NCI-H2196 treated with DMSO at 0.1 percent for 48 hours (cell line): ENCODE measurements around the gene ADD1.

ENCODE experiments used
- DNase-seq: peaks from one replicate; lab custom pipeline; 2025; ENCODE audit not compliant: unreplicated experiment; lab: John Stamatoyannopoulos, UW

Gene ADD1, protein sequence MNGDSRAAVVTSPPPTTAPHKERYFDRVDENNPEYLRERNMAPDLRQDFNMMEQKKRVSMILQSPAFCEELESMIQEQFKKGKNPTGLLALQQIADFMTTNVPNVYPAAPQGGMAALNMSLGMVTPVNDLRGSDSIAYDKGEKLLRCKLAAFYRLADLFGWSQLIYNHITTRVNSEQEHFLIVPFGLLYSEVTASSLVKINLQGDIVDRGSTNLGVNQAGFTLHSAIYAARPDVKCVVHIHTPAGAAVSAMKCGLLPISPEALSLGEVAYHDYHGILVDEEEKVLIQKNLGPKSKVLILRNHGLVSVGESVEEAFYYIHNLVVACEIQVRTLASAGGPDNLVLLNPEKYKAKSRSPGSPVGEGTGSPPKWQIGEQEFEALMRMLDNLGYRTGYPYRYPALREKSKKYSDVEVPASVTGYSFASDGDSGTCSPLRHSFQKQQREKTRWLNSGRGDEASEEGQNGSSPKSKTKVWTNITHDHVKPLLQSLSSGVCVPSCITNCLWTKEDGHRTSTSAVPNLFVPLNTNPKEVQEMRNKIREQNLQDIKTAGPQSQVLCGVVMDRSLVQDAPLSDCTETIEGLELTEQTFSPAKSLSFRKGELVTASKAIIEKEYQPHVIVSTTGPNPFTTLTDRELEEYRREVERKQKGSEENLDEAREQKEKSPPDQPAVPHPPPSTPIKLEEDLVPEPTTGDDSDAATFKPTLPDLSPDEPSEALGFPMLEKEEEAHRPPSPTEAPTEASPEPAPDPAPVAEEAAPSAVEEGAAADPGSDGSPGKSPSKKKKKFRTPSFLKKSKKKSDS

DNA sequence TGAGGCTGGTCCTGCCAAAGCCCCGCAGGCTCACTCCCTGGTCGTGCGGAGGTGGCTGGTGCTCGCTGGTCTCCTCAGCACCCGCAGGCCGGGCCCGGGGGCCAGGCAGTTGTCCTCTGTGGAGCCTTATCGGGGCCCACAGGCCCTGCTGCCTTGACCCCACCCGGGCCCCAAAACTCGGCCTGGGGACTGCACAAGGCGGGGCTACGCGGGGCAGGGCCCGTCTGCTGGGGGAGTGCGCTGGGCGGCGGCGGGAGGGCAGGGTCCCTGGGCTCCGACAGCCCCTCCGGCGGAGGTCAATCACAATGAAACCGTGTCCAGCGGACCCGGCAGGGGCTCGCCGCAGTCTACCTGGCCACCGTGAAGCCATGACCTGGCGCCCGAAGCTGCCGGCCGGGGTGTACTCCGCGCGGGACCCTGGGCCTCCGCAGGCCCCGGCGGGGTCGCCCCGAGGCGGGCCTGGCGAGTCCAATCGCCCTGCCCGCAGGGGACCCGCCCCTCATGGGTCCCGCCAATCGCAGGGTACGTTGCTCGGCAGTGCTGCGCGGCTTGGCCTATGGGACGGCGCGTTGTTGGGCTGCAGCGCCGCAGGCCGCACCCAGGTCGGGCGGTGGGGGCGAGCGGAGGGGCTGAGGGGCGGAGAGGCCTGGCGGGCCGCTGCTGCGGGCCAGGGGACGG is at the start of gene ADD1:
Gene ADD1, plus strand, starts transcription at position 582 of the 678 bp plus-strand sequence. CDS start 32,072 bp downstream, outside the sequence.
- DNase-seq: peak; percentile 71

- no peak for DNase-seq
Measured at GRCh38 chr4:2794486-2795299, 49.0 kb upstream of the ADD1 start.

- no peak for DNase-seq
Measured at GRCh38 chr4:2795300-2795892, 48.2 kb upstream of the ADD1 start.

DNA sequence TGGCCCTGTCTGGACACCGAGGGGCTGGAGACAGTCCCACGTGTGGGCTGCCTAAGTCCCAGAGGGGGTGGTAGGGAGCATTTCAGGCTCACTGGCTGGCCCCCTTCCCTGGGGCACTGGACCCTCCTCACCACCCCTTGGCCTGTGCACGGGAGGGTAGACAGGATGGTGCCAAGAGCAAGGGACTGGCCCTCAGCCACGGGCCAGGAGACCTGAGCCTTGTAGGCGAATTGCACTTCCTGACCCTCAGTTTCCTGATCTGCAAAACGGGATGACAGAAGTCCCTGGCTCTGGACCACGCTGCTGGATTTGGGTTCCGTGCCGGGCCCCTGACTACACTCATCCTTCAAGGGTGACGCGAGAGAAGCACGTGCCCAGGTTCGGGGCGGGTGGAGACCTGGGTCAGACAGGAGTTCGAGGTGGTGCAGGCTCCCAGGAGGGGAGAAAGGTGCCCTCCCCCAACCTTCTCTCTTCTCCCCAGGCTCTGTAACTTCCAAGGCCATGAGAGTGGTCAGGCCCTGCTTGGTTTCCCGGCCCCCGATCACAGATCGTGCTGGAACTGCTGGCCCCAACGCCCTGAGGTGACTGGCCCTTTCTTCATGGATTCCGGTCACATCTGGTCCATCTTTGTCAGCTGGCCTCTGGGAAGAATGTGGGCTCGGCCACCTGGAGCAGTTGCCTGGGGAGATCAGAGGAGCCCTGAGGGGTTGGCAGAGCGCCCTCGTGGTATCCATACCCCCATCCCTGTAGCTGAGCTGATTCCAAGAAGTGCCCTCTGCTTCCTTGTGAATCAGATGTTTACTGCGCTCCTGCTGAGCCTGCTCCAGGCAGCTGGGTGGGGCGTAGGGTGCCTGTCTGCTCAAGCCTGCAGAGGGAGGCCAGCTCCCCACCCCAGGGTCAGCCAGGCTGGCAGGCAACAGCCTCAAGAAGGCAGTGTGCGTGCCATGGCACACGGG is 47.5 kb upstream of the ADD1 start:
- DNase-seq: peak; percentile 58

GRCh38 chr4:2796849-2797544 is 46.6 kb upstream of the ADD1 start:
- no peak for DNase-seq

- DNase-seq: no peak
Measured at GRCh38 chr4:2797545-2798305, 45.9 kb upstream of the ADD1 start.

DNA sequence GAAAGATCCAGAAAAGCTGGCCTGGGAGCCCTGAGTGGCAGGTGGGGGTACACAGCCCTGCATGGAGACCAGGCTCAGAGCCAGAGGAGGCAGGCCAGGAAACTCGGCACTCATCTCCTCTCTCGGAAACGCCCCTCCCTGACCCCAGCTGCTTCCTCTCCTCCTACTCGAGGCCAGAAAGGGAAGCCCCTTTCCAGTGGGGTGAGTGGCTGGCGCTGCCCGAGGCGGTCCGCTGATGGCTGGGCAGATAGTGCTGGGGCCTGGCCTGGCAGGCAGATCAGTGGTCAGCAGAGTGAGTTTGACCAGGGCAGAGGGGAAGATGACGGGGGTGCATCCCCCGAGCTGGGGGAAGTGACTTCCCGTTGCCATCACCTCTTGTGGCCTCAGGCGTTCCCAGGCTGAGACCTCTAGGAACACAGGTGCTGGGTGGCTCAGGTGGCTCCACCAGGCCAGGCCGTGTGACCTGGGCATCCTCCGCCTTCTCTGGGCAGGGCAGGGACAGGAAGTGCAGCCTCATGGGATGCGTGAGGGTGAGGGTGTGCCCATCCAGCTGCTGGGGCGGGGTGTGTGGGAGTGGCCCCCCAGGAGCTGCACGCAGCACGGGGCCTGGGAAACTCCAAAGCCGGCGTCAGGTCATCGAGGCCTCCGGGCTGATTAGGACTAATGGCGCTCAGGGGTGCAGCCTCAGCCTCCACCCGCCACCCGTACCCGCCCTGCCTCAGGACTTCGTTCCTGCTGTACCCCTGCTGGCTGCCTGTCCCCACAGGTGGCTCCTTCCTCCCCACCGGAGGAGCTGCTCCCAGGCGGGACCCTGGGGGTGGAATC is 45.0 kb upstream of the ADD1 start:
- no peak for DNase-seq

DNA sequence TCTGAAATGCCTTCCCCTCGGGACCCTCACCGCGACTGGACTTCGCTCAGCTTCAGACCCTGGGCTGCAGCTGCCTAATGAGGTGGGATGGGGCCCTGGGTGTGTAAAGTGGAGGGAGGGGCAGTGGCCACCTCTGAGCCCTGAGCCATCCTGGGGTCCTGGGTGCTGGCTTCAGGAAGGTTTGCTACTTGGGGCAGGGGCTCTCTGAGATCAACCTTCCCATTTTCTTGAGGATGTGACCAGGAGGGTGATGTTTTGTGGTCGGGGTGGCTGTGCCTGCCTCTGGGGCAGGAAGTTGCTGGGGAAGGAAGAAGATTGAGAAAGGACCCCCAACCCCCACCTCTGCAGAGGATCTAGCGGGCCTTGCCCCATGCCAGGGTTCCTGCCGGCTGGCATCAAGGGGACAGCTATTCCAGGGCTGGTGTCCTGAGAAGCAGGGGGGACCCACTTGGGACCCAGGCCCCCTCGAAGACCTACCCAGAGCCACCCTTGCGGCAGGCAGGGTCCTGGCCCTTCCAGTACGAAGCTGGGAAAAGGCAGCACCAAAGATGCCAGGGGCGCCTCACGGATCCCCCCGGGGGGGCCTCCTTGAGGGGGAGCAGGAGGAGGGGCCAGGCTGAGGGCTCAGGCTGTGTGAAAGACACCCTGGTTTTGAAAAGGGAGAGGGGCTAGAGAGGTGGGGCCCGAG is 44.3 kb upstream of the ADD1 start:
- DNase-seq: no peak

- no peak for DNase-seq
Measured at GRCh38 chr4:2799971-2800690, 43.5 kb upstream of the ADD1 start.

DNA sequence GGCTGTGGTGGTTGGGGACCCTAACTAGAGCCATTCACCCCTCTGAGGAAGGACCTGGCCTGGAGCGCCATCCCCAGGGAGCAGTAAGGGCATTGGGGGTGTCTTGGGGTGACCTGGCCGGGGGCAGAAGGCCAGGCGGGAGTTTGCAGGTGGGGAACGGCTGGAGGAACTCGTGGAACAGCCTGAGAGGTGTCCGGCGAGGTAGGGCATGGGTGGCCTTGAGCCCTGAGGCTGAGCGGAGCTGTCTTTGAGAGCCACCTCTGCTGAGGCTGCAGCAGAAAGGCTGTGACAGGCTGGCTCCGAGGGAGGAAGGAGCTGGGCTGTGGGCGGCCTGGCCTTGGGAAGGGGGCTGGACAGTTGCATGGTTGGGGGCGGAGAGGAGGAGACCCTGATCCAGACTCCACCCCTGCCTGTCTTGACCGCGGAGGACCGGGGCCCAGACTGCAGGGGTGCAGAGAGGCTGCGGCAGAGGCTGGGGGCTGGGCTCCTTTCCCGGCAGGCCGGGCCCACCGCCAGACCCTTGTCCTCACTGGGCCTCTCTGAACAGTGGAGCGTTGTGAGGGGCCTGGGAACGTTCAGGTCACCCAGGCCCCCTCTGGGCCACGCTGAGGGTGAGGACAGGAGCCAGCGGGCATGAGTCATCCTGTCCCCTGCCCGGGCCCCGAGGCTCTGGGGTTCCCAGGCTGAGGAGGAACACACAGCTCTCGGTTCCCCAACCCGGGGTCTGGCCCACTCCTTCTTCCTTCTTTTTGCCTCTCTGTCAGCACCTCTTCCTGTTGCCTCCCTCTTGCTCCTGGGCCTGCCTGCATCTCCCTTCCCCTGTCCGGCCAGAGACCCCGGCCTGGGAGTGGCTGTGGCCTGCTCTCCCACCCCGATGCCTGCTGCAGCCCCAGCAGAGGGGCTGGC is 42.7 kb upstream of the ADD1 start:
- DNase-seq: no peak

DNA sequence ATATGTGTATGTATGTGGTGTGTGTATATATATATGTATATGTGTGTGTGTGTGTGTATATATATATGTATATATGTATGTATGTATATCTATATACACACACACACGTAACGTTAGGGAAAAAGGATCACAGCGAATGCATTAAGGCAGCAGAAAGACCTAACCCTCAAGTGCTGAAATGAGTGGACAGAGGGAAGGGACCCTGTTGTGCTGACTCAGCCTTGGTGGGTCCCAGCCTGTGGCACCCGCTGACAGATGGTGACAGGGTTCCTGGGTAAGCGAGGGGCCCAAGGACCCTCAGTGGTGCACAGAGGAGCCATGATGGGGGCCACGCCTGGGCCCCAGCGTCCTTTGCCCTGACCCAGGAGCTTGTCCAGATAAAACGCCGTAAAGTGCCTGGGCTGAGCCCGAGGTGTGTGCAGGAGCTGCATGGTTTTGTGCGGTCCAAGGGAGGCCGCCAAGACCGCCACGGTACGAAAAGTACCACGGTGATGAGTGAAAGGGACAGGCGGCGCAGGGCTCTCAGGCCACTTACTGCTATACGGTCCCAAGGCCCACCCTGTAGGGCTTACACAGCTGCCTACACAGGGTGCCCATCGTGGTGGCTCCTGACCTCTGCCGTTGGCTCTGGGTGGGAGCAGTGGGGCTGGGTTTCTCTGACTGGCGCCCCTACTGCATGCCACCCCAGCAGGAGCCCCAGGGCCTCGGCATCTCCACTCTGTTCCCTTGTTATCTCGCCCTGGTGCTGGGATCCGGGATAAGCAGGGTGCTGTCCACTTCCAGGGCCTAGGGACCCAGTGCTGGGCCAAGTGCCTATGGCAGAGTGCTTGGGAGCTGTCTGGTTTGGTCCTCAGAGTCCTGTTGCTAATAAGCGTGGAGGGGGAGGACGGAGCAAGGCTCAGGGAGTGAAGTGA is 40.8 kb upstream of the ADD1 start:
- no peak for DNase-seq

DNA sequence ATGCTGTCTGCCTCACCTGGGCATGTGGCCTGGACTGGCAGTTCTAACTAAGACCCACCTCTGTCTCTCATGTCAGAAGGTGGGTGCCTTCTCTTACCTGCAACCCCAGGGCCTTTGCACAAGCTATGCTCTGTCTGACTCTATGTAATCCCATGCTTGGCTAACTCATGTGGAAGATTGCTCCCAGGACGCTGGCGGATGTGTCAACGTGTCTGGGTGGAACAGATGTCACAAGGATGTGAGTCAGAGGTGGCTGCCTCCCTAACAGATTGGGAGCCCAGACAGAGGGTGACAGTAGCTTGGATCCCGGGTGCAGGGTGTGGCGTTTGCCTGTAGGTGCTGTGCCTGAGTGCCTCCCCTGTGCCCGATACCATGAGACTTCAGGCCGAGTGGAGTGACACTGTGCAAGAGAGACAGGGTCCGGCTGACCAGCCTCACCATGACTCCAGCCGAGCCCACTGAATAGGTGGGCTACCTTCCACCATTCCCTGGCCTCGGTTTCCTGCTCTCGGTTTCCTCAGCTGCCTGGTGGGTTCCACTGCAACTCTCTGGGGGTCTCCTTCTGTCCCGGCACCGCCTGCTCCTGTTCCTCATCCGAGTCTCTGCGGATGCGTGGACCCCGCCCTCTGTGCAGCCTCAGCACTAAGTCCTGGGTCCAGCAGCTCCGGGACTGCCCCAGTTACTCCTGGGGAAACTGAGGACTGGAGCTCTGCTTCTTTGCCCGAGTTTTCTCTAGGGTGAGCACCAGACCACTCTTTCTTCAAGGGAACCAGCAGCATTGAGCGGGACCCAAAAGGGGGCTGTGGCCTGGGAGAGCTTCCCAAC is 39.8 kb upstream of the ADD1 start:
- no peak for DNase-seq

GRCh38 chr4:2804449-2804972 is 39.1 kb upstream of the ADD1 start:
- DNase-seq: no peak
